ENCODE measurements around the gene NCAPH2.

DNA sequence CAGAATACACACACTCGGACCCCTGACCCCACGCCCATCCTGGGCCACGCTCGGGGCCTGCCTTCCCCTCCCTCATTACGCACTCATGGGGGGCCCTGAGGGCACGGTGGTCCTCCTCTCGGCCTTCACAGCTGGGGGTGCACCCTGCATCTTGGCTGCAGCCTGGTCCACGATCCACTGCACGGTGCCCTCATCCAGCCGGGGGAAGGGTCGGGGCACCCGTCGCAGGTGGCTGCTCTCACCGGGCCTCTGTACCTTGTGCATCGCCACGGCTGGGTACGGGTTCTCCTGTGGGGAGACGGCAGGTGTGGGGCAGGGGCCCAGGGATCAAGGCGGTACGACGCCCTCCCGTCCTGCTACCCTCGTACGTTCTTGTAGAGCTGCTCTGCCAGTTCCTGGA is 43.6 kb upstream of the NCAPH2 start:
- TF ChIP-seq GATA3 (IDR thresholded peaks at IDR 0.05; ENCODE audit: low read depth, low read length): no peak
- no peak for TF ChIP-seq GATA2 (IDR thresholded peaks at IDR 0.05; ENCODE audit: low read depth, low read length)
